NCI-H82 (cell line): Measurements from ENCODE around the gene GBP7.
A peak's percentile ranks its signal among the peaks of the same experiment; 100 is the strongest.

Experiments
- DNase-seq: peaks from one replicate; lab custom pipeline; 2025; lab: John Stamatoyannopoulos, UW

GBP7 gene

GRCh38 chr1:89114662-89115061 is 61.1 kb downstream of the GBP7 start:
- DNase-seq = no peak

- no peak for DNase-seq
These were observed 62.8 kb downstream of the GBP7 start for GRCh38 chr1:89112871-89113613.

- DNase-seq = no peak
These were observed 71.1 kb downstream of the GBP7 start for GRCh38 chr1:89104687-89105086.

- no peak for DNase-seq
These were observed 71.7 kb downstream of the GBP7 start for GRCh38 chr1:89104147-89104546.

- no peak for DNase-seq
These were observed 73.8 kb downstream of the GBP7 start for GRCh38 chr1:89102021-89102420.

- no peak for DNase-seq
These were observed 75.4 kb downstream of the GBP7 start for GRCh38 chr1:89100412-89100811.

GRCh38 chr1:89098857-89099256 is 76.9 kb downstream of the GBP7 start:
- DNase-seq = no peak

GRCh38 chr1:89095737-89096136 is 80.1 kb downstream of the GBP7 start:
- DNase-seq = no peak

GRCh38 chr1:89089962-89090361 is 85.8 kb downstream of the GBP7 start:
- DNase-seq = no peak

- no peak for DNase-seq
These were observed 87.2 kb downstream of the GBP7 start for GRCh38 chr1:89088572-89088971.

GRCh38 chr1:89087241-89087640 is 88.6 kb downstream of the GBP7 start:
- no peak for DNase-seq

- peak; percentile 58 for DNase-seq
These were observed 90.0 kb downstream of the GBP7 start for GRCh38 chr1:89085781-89086180.
